H1 (cell line): ENCODE data around the gene TMPRSS11E. TPM values are rescaled to one million over a fixed set of nuclear protein-coding genes. Genes with fewer than 3 reads are reported as not detected.

Source experiments
- NANOG ChIP-seq: IDR thresholded peaks from 2 replicates; pipeline ENCODE4 v1.6.1; 2011; ENCODE audit warnings: low read length, low read depth, mild to moderate bottlenecking, inconsistent platforms; ENCODE audit not compliant: insufficient read depth, poor library complexity, severe bottlenecking
- polyA plus RNA-seq, 7 experiments: library from polyadenylated mRNA; depleted of rRNA in 3 of 7; stranded (reverse) in 5 of 7; unstranded in 2 of 7; fragments of >200 nt in 5 of 7; fragments of 200-250 nt in 2 of 7; gene quantifications; 1 replicate in 5 of 7; 2 replicates in 1 of 7; 4 replicates in 1 of 7; pipeline versions ENCODE4 v1.2.1 to v1.2.3, GENCODE V29; 2011 to 2013; ENCODE audit warnings: missing spikeins in 2 of 7, mixed read lengths in 2 of 7
- total RNA-seq: library from RNA; stranded (reverse); fragmentation: NEBNext Ultra II Directional; extraction: Animal tissue kit (Norgen Biotek cat#: 25700); gene quantifications from 2 replicates; pipeline ENCODE4 v1.2.1, GENCODE V29; 2021
- TF ChIP-seq, protein P1 (sequence below): IDR thresholded peaks from 2 replicates; pipeline ENCODE4 v1.6.1; 2012; ENCODE audit warnings: low read length, inconsistent platforms

Gene TMPRSS11E
- total and polyA plus RNA-seq, 2 of the 8 experiments (the other 6 are each of a cell fraction or from before 2014, with no cell fraction given): 0.38 to 0.71 TPM

DNA sequence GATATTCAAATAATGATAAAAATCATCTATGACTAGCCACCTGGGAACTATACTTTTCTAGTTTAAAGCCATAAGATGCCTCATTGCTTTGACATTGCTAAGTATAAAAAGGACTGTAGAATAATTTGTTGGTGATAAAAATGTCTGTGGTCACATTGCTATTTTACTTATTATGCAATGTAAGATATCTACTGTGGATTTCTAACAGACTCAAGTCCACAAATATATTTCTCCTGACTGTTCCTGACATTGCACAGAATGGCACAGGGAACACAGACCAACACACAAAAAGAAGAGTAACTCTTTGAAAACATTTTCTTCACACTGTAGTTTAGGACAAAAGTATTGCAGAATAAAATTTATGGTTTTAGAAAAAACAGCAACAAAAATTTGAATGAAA, 2.2 kb upstream of the TMPRSS11E start (continued):
- TF ChIP-seq NANOG: no peak
- TF ChIP-seq, protein P1, sequence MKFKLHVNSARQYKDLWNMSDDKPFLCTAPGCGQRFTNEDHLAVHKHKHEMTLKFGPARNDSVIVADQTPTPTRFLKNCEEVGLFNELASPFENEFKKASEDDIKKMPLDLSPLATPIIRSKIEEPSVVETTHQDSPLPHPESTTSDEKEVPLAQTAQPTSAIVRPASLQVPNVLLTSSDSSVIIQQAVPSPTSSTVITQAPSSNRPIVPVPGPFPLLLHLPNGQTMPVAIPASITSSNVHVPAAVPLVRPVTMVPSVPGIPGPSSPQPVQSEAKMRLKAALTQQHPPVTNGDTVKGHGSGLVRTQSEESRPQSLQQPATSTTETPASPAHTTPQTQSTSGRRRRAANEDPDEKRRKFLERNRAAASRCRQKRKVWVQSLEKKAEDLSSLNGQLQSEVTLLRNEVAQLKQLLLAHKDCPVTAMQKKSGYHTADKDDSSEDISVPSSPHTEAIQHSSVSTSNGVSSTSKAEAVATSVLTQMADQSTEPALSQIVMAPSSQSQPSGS: no peak
